ENCODE measurements around the gene PHYHIPL. TPM values are rescaled to one million over a fixed set of nuclear protein-coding genes. Genes with fewer than 3 reads are reported as not detected.

PHYHIPL gene
- total RNA-seq, 2 experiments from 2014 or later: not detected

GRCh38 chr10:59284118-59284975 lies 107.9 kb downstream of the PHYHIPL start:
- no peak overlapping the region for H3K27ac Mint-ChIP-seq
- no peaks in the 10 kb centered on the region for H3K4me1 Mint-ChIP-seq
- no peak overlapping the region for H3K4me3 Mint-ChIP-seq
- no peaks in the 10 kb centered on the region for H3K9me3 Mint-ChIP-seq
- no peaks in the 10 kb centered on the region for H3K27me3 Mint-ChIP-seq
- H3K36me3 Mint-ChIP-seq: no peaks in the 10 kb centered on the region
- no peak for DNase-seq

- DNase-seq: no peak
- H3K27ac Mint-ChIP-seq: no peak overlapping the region
- no peaks in the 10 kb centered on the region for H3K36me3 Mint-ChIP-seq
- no peaks in the 10 kb centered on the region for H3K27me3 Mint-ChIP-seq
- no peaks in the 10 kb centered on the region for H3K9me3 Mint-ChIP-seq
- no peaks in the 10 kb centered on the region for H3K4me1 Mint-ChIP-seq
- no peak overlapping the region for H3K4me3 Mint-ChIP-seq
Measured at GRCh38 chr10:59285073-59285472, 108.6 kb downstream of the PHYHIPL start.

- Mint-ChIP-seq H3K27me3 (no peaks in the 10 kb centered on the region), H3K36me3 (no peaks in the 10 kb centered on the region), H3K4me1 (no peaks in the 10 kb centered on the region), H3K27ac (no peak overlapping the region), H3K4me3 (no peak overlapping the region), H3K9me3 (no peaks in the 10 kb centered on the region)
- no peak for DNase-seq
Measured at GRCh38 chr10:59285848-59286247, 109.4 kb downstream of the PHYHIPL start.

DNA sequence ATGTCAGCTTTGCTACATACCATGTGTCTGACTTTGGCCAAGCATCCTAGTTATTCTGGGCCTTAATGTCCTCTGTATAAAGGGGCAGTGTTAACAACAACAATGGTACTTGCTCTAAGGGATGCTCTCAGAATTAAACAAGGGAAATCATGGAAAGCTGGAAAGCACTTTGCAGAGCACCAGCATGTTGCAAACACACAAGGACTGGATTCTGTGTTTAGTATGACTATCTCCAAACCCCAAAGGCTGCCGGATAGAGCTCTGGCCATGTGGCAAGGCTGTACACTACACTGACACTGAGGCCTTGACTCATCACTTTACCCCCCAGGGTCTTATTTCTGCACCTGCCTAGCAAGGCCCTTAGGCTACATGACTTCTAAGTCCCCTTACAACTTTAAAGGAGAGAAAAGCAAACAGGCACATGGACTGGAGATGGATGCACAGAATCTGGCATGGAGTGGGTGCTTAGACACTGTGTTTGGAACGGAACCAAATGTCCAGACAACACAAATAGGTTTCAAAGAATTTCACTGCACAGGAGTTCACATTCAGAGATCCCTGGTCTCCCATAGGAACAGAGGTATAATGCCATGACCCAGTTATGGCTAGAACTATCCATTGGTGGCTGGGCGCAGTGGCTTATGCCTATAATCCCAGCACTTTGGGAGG lies 111.3 kb downstream of the PHYHIPL start:
- no peak for DNase-seq
- Mint-ChIP-seq H3K27me3 (no peaks in the 10 kb centered on the region), H3K27ac (no peak overlapping the region), H3K9me3 (no peaks in the 10 kb centered on the region), H3K36me3 (no peaks in the 10 kb centered on the region), H3K4me1 (no peaks in the 10 kb centered on the region), H3K4me3 (no peak overlapping the region)

- no peak for DNase-seq
- Mint-ChIP-seq H3K9me3 (no peaks in the 10 kb centered on the region), H3K27ac (no peak overlapping the region), H3K4me1 (no peaks in the 10 kb centered on the region), H3K36me3 (no peaks in the 10 kb centered on the region), H3K27me3 (no peaks in the 10 kb centered on the region), H3K4me3 (no peak overlapping the region)
Measured at GRCh38 chr10:59289853-59290252, 113.4 kb downstream of the PHYHIPL start.

GRCh38 chr10:59290448-59290847 lies 114.0 kb downstream of the PHYHIPL start:
- no peaks in the 10 kb centered on the region for H3K36me3 Mint-ChIP-seq
- no peaks in the 10 kb centered on the region for H3K9me3 Mint-ChIP-seq
- no peaks in the 10 kb centered on the region for H3K4me1 Mint-ChIP-seq
- H3K4me3 Mint-ChIP-seq: no peak overlapping the region
- no peaks in the 10 kb centered on the region for H3K27me3 Mint-ChIP-seq
- DNase-seq: no peak
- no peak overlapping the region for H3K27ac Mint-ChIP-seq

Other genes with a start within 250 kb of the PHYHIPL start
- gene FAM13C, start 185.9 kb downstream of the PHYHIPL start, total RNA-seq: under 1 TPM in 1 of 2 experiments, not detected in 1; 0.21 TPM